ENCODE measurements around the gene ZBTB37. TPM values are rescaled to one million over a fixed set of nuclear protein-coding genes. Genes with fewer than 3 reads are reported as not detected.

ZBTB37 gene
- total RNA-seq, 2 experiments from 2014 or later: 15.1 to 16.0 TPM

GRCh38 chr1:173886746-173887611 lies 18.8 kb downstream of the ZBTB37 start:
- ATAC-seq (ENCODE audit: poor library complexity) (no peak), DNase-seq (no peak)
- H3K9me3 Mint-ChIP-seq: no peaks in the 10 kb centered on the region
- Histone ChIP-seq H3K9me3 (ENCODE audit: control insufficient read depth in 1 of 2, insufficient read depth in 1 of 2, low read length in 2 of 2) (no peaks in the 10 kb centered on the region), H3K4me3 (ENCODE audit: low read length) (no peak overlapping the region), H3K36me3 (ENCODE audit: insufficient read depth, low read length) (peaks cover 24% of the 10 kb centered on the region), H3K4me1 (ENCODE audit: insufficient read depth, low read length) (peaks cover 2% of the 10 kb centered on the region), H3K27ac (ENCODE audit: low read depth in 1 of 2, low read length in 2 of 2) (no peak overlapping the region), H3K27me3 (ENCODE audit: control insufficient read depth in 1 of 2, insufficient read depth in 2 of 2, low read length in 2 of 2) (no peaks in the 10 kb centered on the region)
- no peak overlapping the region for H3K27ac Mint-ChIP-seq
- H3K36me3 Mint-ChIP-seq (ENCODE audit: low read depth): peaks cover 82% of the 10 kb centered on the region
- H3K4me3 Mint-ChIP-seq: no peak overlapping the region
- ChIA-PET CTCF (interaction anchor here (0.6 kb wide), 1 partner anchor 81 kb away, joined by 3 read pairs; no protein-coding TSS in a partner anchor), POLR2A (no interaction called here)
- H3K4me1 Mint-ChIP-seq (ENCODE audit: low read depth): peaks cover 37% of the 10 kb centered on the region
- H3K27me3 Mint-ChIP-seq: no peaks in the 10 kb centered on the region
- TF ChIP-seq CTCF (IDR thresholded peaks at IDR 0.05): no peak
- intact Hi-C loops (cut with DNase I, micrococcal nuclease): no loop called here

GRCh38 chr1:173887627-173888026 lies 19.4 kb downstream of the ZBTB37 start:
- Mint-ChIP-seq H3K27ac (no peak overlapping the region), H3K9me3 (no peaks in the 10 kb centered on the region), H3K4me3 (no peak overlapping the region), H3K36me3 (ENCODE audit: low read depth) (peaks cover 84% of the 10 kb centered on the region), H3K27me3 (no peaks in the 10 kb centered on the region), H3K4me1 (ENCODE audit: low read depth) (peaks cover 42% of the 10 kb centered on the region)
- Histone ChIP-seq H3K36me3 (ENCODE audit: insufficient read depth, low read length) (peaks cover 24% of the 10 kb centered on the region), H3K27ac (ENCODE audit: low read depth in 1 of 2, low read length in 2 of 2) (no peak overlapping the region), H3K9me3 (ENCODE audit: control insufficient read depth in 1 of 2, insufficient read depth in 1 of 2, low read length in 2 of 2) (no peaks in the 10 kb centered on the region), H3K27me3 (ENCODE audit: control insufficient read depth in 1 of 2, insufficient read depth in 2 of 2, low read length in 2 of 2) (no peaks in the 10 kb centered on the region), H3K4me3 (ENCODE audit: low read length) (no peak overlapping the region), H3K4me1 (ENCODE audit: insufficient read depth, low read length) (peaks cover 2% of the 10 kb centered on the region)
- POLR2A ChIA-PET: no interaction called here
- no peak for TF ChIP-seq CTCF (IDR thresholded peaks at IDR 0.05)
- no peak for ATAC-seq (ENCODE audit: poor library complexity)
- CTCF ChIA-PET: interaction anchor here (0.6 kb wide), 1 partner anchor 82 kb away, joined by 3 read pairs; no protein-coding TSS in a partner anchor
- DNase-seq: no peak
- intact Hi-C loops (cut with DNase I, micrococcal nuclease): no loop called here

- no peak overlapping the region for H3K4me3 Mint-ChIP-seq
- TF ChIP-seq CTCF (IDR thresholded peaks at IDR 0.05): no peak
- H3K27me3 Mint-ChIP-seq: no peaks in the 10 kb centered on the region
- Histone ChIP-seq H3K27ac (ENCODE audit: low read depth in 1 of 2, low read length in 2 of 2) (no peak overlapping the region), H3K9me3 (ENCODE audit: control insufficient read depth in 1 of 2, insufficient read depth in 1 of 2, low read length in 2 of 2) (no peaks in the 10 kb centered on the region), H3K36me3 (ENCODE audit: insufficient read depth, low read length) (peaks cover 22% of the 10 kb centered on the region), H3K27me3 (ENCODE audit: control insufficient read depth in 1 of 2, insufficient read depth in 2 of 2, low read length in 2 of 2) (no peaks in the 10 kb centered on the region), H3K4me3 (ENCODE audit: low read length) (no peak overlapping the region), H3K4me1 (ENCODE audit: insufficient read depth, low read length) (peaks cover 2% of the 10 kb centered on the region)
- POLR2A ChIA-PET: interaction anchor here (1.8 kb wide), 1 partner anchor 20 kb away, joined by 4 read pairs; the partner anchor contains the start of genes GAS5 and ZBTB37
- CTCF ChIA-PET: no interaction called here
- H3K9me3 Mint-ChIP-seq: no peaks in the 10 kb centered on the region
- intact Hi-C loops (cut with DNase I, micrococcal nuclease): no loop called here
- no peak for ATAC-seq (ENCODE audit: poor library complexity)
- DNase-seq: no peak
- H3K36me3 Mint-ChIP-seq (ENCODE audit: low read depth): peaks cover 89% of the 10 kb centered on the region
- H3K4me1 Mint-ChIP-seq (ENCODE audit: low read depth): peaks cover 42% of the 10 kb centered on the region
- H3K27ac Mint-ChIP-seq: no peak overlapping the region
These were observed 20.6 kb downstream of the ZBTB37 start for GRCh38 chr1:173888749-173889148.
